Esophagus squamous epithelium (tissue), 5 donors: ENCODE data around the gene ATP6V1D. TPM values are rescaled to one million over a fixed set of nuclear protein-coding genes. Genes with fewer than 3 reads are reported as not detected.
A peak's percentile ranks its signal among the peaks of the same experiment; 100 is the strongest.

Experiments
- DNase-seq: peaks from one replicate; lab custom pipeline; 2025; lab: John Stamatoyannopoulos, UW
- H3K27ac ChIP-seq, 4 donors: fragments of 200-600 bp; sonication (generic); one replicate each; pipeline ENCODE4 v1.5.1; 2016 to 2019; ENCODE audit warnings: mild to moderate bottlenecking in 1 of 4
- H3K27me3 ChIP-seq, 4 donors: fragments of 200-600 bp; sonication (generic); 1 replicate in 3 of 4; 2 replicates in 1 of 4; pipeline versions ENCODE4 v1.5.1 to v1.6.0; 2017 to 2021; ENCODE audit warnings: antibody characterized with exemption in 1 of 4
- H3K36me3 ChIP-seq, 3 donors: fragments of 200-600 bp; sonication (generic); one replicate each; pipeline ENCODE4 v1.5.1; 2016 to 2019
- H3K4me1 ChIP-seq, 3 donors: fragments of 200-600 bp; sonication (generic); one replicate each; pipeline ENCODE4 v1.5.1; 2017 to 2019
- H3K4me3 ChIP-seq, 4 donors: fragments of 200-600 bp; sonication (generic); 1 replicate in 3 of 4; 2 replicates in 1 of 4; pipeline ENCODE4 v1.5.1; 2016 to 2019; ENCODE audit warnings: mild to moderate bottlenecking in 2 of 4, moderate library complexity in 1 of 4
- H3K9me3 ChIP-seq, 3 donors: fragments of 200-600 bp; sonication (generic); one replicate each; pipeline ENCODE4 v1.5.1; 2016 to 2019
- CTCF ChIP-seq, 6 experiments: fragments of 450-650 bp in 4 of 6; fragments of 200-600 bp in 2 of 6; sonication (generic) in 2 of 6; IDR thresholded peaks; one replicate each; pipeline ENCODE4 v1.5.1; 2016 to 2019; ENCODE audit warnings: antibody characterized with exemption in 6 of 6, mild to moderate bottlenecking in 4 of 6, moderate library complexity in 4 of 6
- POLR2A ChIP-seq, 4 donors: fragments of 450-650 bp; IDR thresholded peaks; one replicate each; pipeline ENCODE4 v1.6.1; 2017; ENCODE audit warnings: antibody characterized with exemption in 4 of 4, mild to moderate bottlenecking in 4 of 4, moderate library complexity in 3 of 4
- WGBS, 2 donors: methylation state at CpG; one replicate each; pipeline ENCODE4 v1.1.5; 2018; 5-methylcytosine and 5-hydroxymethylcytosine counted together
- intact Hi-C: fragments of 100-400 bp; cut with DNase I; formaldehyde crosslinking; loops from one replicate; pipeline ENCODE4 v1.15.0; 2022
- total RNA-seq, 4 donors: library from RNA; depleted of rRNA; stranded (reverse); fragments of >200 nt; gene quantifications; one replicate each; pipeline ENCODE4 v1.1.0, GENCODE V29; 2016
- donor health status: DM: yes; HTN: yes; CAD: no.

The ATP6V1D gene
- total RNA-seq, 4 donors from 2014 or later = 110 to 142 (median 129) TPM

GRCh38 chr14:67371247-67372148 lies 11.9 kb upstream of the ATP6V1D start:
- Histone ChIP-seq H3K4me3 (no peak overlapping the region), H3K27me3 (no peaks in the 10 kb centered on the region), H3K36me3 (peaks cover 0 to 98% (median 32%) of the 10 kb centered on the region in 3 donors), H3K27ac (no peak overlapping the region), H3K4me1 (peaks cover 0 to 19% (median 0%) of the 10 kb centered on the region in 3 donors), H3K9me3 (no peaks in the 10 kb centered on the region)
- WGBS, 2 donors = 88% methylated on average over 4 of the region's 4 CpGs
- DNase-seq = no peak
- intact Hi-C loops = no loop called here
- TF ChIP-seq POLR2A (IDR thresholded peaks at IDR 0.05) = no peak

DNA sequence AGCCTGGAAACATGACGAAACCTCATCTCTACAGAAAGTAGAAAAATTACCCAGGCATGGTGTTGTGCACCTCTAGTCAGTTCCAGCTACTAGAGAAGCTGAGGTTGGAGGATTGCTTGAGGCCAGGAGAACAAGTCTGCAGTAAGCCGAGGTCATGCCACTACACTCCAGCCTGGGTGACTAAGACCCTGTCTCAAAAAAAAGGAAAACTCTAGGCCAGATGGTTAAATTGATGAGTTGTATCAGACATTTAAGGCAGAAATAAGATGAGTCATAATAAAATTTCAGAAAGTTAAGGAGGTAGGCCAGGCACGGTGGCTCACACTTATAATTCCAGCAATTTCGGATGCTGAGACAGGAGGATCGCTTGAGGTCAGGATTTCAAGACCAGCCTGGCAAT lies 11.2 kb upstream of the ATP6V1D start:
- WGBS, 2 donors = 79 to 84% methylated on average over 5 of the region's 5 CpGs
- no peak for DNase-seq
- no peaks in the 10 kb centered on the region for H3K27me3 ChIP-seq
- H3K27ac ChIP-seq = no peak overlapping the region
- H3K9me3 ChIP-seq = no peaks in the 10 kb centered on the region
- intact Hi-C loops = no loop called here
- TF ChIP-seq CTCF (IDR thresholded peaks at IDR 0.05) (no peak), POLR2A (IDR thresholded peaks at IDR 0.05) (no peak)
- H3K36me3 ChIP-seq = peaks cover 0 to 98% (median 25%) of the 10 kb centered on the region in 3 donors
- H3K4me1 ChIP-seq = peaks cover 0 to 19% (median 0%) of the 10 kb centered on the region in 3 donors
- no peak overlapping the region for H3K4me3 ChIP-seq

DNA sequence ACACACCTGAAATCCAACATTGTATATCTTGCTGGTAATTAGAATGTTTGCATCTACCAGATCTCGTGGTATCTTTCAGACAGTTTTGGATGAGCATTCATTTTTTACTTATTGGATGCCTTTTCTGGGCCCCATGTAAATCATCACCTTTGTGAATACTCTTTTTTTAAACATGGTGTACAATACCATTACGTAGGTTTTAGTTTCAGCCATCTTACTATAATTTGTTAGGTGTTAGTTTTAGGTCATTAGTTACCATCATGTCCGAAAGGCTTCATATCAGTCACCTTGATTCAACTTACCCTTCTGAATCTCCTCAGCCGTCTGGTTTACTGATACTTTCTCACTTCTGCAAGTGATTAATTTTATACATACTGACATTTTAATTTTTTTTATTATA lies 5.9 kb upstream of the ATP6V1D start:
- TF ChIP-seq CTCF (IDR thresholded peaks at IDR 0.05) = no peak
- no peak for TF ChIP-seq POLR2A (IDR thresholded peaks at IDR 0.05)
- peaks cover 0 to 67% (median 11%) of the 10 kb centered on the region in 3 donors for H3K36me3 ChIP-seq
- H3K27me3 ChIP-seq = no peaks in the 10 kb centered on the region
- no peaks in the 10 kb centered on the region for H3K9me3 ChIP-seq
- intact Hi-C loops = no loop called here
- no peak overlapping the region for H3K4me3 ChIP-seq
- H3K27ac ChIP-seq = no peak overlapping the region
- peaks cover 5 to 56% (median 25%) of the 10 kb centered on the region in 3 donors for H3K4me1 ChIP-seq
- DNase-seq = no peak
- WGBS, 2 donors = 85 to 90% methylated on average over 4 of the region's 4 CpGs

DNA sequence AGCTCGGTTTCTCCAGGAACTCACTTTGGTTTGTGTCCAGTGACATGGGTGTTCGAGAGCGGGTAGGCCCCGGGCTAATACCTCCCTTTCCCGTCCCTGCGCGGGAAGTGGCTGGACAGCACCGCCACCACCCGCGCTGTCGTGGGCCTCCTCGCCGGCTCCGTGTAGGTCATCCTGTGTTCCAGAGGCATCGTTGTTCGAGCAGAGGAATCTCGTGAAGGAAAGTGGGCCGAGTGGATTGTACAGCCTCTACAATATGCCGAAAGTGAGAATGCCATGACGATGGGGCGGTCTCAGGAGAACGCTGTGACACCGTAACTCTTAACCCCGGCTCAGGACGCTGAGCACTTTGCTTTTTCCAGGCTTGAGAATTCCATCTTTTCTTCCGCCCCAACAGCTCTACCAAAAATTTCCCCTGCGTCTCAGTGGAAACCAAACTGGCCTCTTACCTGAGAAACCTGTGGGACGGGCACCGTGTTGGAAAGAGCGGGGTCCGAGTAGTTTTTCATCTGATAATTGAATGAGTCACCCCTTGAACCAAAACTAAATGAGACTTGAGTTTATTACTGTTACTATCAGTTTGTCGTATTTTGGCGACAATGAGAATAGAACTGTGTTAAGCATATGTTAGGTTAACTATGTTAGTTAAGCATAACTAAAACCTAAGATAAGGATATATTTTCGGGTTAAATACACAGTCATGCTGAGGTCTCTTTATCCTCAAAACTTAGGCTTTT lies 1.0 kb upstream of the ATP6V1D start:
- Histone ChIP-seq H3K4me1 (peaks cover 5 to 70% (median 50%) of the 10 kb centered on the region in 3 donors), H3K27ac (peak overlapping the region; percentile 91 to 98 (median 94)), H3K4me3 (peak overlapping the region; percentile 84 to 92 (median 87)), H3K36me3 (peaks cover 0 to 19% (median 0%) of the 10 kb centered on the region in 3 donors), H3K27me3 (no peaks in the 10 kb centered on the region), H3K9me3 (no peaks in the 10 kb centered on the region)
- 0 to 1% methylated on average over 17 to 27 of the region's 34 CpGs for WGBS, 2 donors
- DNase-seq = no peak
- intact Hi-C loops = no loop called here
- TF ChIP-seq POLR2A (IDR thresholded peaks at IDR 0.05) (no peak), CTCF (IDR thresholded peaks at IDR 0.05) (no peak)

GRCh38 chr14:67358924-67359774 lies 455 bp downstream of the ATP6V1D start:
- Histone ChIP-seq H3K4me1 (peaks cover 5 to 77% (median 50%) of the 10 kb centered on the region in 3 donors), H3K36me3 (peaks cover 0 to 7% (median 0%) of the 10 kb centered on the region in 3 donors), H3K27ac (peak overlapping the region; percentile 91 to 98 (median 94)), H3K4me3 (peak overlapping the region; percentile 84 to 92 (median 87)), H3K9me3 (no peaks in the 10 kb centered on the region), H3K27me3 (no peaks in the 10 kb centered on the region)
- 1 to 3% methylated on average over 28 to 34 of the region's 38 CpGs for WGBS, 2 donors
- intact Hi-C loops = no loop called here
- DNase-seq = no peak
- peak in 1 of 4 donors; percentile 56 for TF ChIP-seq POLR2A (IDR thresholded peaks at IDR 0.05)
- no peak for TF ChIP-seq CTCF (IDR thresholded peaks at IDR 0.05)
